ENCODE results near the gene CYP2A6. TPM values are rescaled to one million over a fixed set of nuclear protein-coding genes. Genes with fewer than 3 reads are reported as not detected.

CYP2A6 gene
- total and polyA plus RNA-seq, 2 experiments from 2014 or later = 0.39 TPM; not detected in 1

DNA sequence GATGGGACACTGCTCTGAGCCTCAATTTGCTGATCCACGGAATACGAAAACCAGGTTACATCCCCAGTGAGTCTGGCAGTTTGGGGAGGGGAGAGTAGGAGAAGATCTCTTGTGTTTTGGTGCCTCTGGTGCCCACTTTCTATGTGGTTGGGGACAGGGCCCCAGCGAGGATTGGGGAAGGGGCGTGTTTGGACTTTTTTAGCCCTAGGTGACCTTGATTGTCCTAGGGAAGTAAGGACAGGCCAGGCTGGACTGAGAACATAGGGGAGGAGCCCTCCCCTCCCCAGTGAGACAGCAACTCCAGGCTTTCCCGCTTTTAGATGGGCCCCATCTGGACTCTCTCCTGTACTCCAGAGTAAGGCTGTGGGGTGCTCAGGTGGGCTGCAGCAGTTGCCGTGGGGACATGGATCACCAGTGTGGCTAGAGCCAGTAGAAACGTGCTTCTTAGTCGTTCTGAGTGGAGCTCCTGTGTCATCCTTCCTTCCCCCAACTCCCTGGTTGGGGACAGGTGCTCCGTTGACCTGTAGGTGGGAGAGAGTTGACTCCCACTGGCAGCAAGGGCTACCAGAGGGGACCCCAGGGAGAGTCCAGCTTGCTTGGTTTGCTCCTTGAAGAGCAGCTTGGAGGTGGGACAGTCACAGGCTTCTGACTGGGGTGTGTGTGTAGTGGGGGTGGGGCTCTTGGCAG, 46.9 kb downstream of the CYP2A6 start:
- peaks cover 61% of the 10 kb centered on the region for H3K36me3 Mint-ChIP-seq (ENCODE audit: low read depth)
- peaks cover 63% of the 10 kb centered on the region for H3K4me1 ChIP-seq (ENCODE audit: insufficient read depth)
- peaks cover 8% of the 10 kb centered on the region; the same call in 1 of the 2 replicates for H3K36me3 ChIP-seq (ENCODE audit: insufficient read depth)
- peaks cover 62% of the 10 kb centered on the region for H4K20me1 ChIP-seq (replicated peaks; ENCODE audit: insufficient read depth)
- H3K27me3 ChIP-seq (ENCODE audit: insufficient read depth) = no peaks in the 10 kb centered on the region
- H3K9me3 Mint-ChIP-seq = no peaks in the 10 kb centered on the region
- no peak for DNase-seq (ENCODE audit: low spot score)
- TF ChIP-seq JUNB (IDR thresholded peaks at IDR 0.05; ENCODE audit: unreplicated experiment) (no peak), ZNF114 (CRISPR knock-in tag; IDR thresholded peaks at IDR 0.05) (no peak), NANOG (IDR thresholded peaks at IDR 0.05; ENCODE audit: borderline replicate concordance) (no peak), EZH2phosphoT487 (IDR thresholded peaks at IDR 0.05; ENCODE audit: unreplicated experiment) (no peak), CREB1 (CRISPR knock-in tag; IDR thresholded peaks at IDR 0.05; ENCODE audit: low read depth) (no peak), POLR2AphosphoS5 (IDR thresholded peaks at IDR 0.05; ENCODE audit: low read depth) (no peak), EZH2 (IDR thresholded peaks at IDR 0.05; ENCODE audit: low read depth, unreplicated experiment) (no peak)
- TF ChIP-seq, protein P1, sequence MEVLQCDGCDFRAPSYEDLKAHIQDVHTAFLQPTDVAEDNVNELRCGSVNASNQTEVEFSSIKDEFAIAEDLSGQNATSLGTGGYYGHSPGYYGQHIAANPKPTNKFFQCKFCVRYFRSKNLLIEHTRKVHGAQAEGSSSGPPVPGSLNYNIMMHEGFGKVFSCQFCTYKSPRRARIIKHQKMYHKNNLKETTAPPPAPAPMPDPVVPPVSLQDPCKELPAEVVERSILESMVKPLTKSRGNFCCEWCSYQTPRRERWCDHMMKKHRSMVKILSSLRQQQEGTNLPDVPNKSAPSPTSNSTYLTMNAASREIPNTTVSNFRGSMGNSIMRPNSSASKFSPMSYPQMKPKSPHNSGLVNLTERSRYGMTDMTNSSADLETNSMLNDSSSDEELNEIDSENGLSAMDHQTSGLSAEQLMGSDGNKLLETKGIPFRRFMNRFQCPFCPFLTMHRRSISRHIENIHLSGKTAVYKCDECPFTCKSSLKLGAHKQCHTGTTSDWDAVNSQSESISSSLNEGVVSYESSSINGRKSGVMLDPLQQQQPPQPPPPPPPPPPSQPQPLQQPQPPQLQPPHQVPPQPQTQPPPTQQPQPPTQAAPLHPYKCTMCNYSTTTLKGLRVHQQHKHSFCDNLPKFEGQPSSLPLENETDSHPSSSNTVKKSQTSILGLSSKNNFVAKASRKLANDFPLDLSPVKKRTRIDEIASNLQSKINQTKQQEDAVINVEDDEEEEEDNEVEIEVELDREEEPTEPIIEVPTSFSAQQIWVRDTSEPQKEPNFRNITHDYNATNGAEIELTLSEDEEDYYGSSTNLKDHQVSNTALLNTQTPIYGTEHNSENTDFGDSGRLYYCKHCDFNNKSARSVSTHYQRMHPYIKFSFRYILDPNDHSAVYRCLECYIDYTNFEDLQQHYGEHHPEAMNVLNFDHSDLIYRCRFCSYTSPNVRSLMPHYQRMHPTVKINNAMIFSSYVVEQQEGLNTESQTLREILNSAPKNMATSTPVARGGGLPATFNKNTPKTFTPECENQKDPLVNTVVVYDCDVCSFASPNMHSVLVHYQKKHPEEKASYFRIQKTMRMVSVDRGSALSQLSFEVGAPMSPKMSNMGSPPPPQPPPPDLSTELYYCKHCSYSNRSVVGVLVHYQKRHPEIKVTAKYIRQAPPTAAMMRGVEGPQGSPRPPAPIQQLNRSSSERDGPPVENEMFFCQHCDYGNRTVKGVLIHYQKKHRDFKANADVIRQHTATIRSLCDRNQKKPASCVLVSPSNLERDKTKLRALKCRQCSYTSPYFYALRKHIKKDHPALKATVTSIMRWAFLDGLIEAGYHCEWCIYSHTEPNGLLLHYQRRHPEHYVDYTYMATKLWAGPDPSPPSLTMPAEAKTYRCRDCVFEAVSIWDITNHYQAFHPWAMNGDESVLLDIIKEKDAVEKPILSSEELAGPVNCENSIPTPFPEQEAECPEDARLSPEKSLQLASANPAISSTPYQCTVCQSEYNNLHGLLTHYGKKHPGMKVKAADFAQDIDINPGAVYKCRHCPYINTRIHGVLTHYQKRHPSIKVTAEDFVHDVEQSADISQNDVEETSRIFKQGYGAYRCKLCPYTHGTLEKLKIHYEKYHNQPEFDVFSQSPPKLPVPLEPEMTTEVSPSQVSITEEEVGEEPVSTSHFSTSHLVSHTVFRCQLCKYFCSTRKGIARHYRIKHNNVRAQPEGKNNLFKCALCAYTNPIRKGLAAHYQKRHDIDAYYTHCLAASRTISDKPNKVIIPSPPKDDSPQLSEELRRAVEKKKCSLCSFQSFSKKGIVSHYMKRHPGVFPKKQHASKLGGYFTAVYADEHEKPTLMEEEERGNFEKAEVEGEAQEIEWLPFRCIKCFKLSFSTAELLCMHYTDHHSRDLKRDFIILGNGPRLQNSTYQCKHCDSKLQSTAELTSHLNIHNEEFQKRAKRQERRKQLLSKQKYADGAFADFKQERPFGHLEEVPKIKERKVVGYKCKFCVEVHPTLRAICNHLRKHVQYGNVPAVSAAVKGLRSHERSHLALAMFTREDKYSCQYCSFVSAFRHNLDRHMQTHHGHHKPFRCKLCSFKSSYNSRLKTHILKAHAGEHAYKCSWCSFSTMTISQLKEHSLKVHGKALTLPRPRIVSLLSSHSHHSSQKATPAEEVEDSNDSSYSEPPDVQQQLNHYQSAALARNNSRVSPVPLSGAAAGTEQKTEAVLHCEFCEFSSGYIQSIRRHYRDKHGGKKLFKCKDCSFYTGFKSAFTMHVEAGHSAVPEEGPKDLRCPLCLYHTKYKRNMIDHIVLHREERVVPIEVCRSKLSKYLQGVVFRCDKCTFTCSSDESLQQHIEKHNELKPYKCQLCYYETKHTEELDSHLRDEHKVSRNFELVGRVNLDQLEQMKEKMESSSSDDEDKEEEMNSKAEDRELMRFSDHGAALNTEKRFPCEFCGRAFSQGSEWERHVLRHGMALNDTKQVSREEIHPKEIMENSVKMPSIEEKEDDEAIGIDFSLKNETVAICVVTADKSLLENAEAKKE (CRISPR knock-in tag; IDR thresholded peaks at IDR 0.05) = no peak
- TF ChIP-seq, protein P2, sequence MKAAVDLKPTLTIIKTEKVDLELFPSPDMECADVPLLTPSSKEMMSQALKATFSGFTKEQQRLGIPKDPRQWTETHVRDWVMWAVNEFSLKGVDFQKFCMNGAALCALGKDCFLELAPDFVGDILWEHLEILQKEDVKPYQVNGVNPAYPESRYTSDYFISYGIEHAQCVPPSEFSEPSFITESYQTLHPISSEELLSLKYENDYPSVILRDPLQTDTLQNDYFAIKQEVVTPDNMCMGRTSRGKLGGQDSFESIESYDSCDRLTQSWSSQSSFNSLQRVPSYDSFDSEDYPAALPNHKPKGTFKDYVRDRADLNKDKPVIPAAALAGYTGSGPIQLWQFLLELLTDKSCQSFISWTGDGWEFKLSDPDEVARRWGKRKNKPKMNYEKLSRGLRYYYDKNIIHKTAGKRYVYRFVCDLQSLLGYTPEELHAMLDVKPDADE (IDR thresholded peaks at IDR 0.05) = no peak
- TF ChIP-seq, protein P3, sequence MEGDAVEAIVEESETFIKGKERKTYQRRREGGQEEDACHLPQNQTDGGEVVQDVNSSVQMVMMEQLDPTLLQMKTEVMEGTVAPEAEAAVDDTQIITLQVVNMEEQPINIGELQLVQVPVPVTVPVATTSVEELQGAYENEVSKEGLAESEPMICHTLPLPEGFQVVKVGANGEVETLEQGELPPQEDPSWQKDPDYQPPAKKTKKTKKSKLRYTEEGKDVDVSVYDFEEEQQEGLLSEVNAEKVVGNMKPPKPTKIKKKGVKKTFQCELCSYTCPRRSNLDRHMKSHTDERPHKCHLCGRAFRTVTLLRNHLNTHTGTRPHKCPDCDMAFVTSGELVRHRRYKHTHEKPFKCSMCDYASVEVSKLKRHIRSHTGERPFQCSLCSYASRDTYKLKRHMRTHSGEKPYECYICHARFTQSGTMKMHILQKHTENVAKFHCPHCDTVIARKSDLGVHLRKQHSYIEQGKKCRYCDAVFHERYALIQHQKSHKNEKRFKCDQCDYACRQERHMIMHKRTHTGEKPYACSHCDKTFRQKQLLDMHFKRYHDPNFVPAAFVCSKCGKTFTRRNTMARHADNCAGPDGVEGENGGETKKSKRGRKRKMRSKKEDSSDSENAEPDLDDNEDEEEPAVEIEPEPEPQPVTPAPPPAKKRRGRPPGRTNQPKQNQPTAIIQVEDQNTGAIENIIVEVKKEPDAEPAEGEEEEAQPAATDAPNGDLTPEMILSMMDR (conservative IDR thresholded peaks at IDR 0.05; ENCODE audit: low read depth in 2 of 2) = no peak
- TF ChIP-seq, protein P4, sequence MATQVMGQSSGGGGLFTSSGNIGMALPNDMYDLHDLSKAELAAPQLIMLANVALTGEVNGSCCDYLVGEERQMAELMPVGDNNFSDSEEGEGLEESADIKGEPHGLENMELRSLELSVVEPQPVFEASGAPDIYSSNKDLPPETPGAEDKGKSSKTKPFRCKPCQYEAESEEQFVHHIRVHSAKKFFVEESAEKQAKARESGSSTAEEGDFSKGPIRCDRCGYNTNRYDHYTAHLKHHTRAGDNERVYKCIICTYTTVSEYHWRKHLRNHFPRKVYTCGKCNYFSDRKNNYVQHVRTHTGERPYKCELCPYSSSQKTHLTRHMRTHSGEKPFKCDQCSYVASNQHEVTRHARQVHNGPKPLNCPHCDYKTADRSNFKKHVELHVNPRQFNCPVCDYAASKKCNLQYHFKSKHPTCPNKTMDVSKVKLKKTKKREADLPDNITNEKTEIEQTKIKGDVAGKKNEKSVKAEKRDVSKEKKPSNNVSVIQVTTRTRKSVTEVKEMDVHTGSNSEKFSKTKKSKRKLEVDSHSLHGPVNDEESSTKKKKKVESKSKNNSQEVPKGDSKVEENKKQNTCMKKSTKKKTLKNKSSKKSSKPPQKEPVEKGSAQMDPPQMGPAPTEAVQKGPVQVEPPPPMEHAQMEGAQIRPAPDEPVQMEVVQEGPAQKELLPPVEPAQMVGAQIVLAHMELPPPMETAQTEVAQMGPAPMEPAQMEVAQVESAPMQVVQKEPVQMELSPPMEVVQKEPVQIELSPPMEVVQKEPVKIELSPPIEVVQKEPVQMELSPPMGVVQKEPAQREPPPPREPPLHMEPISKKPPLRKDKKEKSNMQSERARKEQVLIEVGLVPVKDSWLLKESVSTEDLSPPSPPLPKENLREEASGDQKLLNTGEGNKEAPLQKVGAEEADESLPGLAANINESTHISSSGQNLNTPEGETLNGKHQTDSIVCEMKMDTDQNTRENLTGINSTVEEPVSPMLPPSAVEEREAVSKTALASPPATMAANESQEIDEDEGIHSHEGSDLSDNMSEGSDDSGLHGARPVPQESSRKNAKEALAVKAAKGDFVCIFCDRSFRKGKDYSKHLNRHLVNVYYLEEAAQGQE (IDR thresholded peaks at IDR 0.05; ENCODE audit: unreplicated experiment) = no peak
- no peak overlapping the region for H2AFZ ChIP-seq
- H3K79me2 ChIP-seq (replicated peaks; ENCODE audit: insufficient read depth) = peaks cover 80% of the 10 kb centered on the region
- H3K27ac ChIP-seq (ENCODE audit: low read depth) = peak overlapping the region; percentile 64; the same call in 1 of the 2 replicates
- H3K27me3 Mint-ChIP-seq (ENCODE audit: insufficient read depth, low read depth, poor library complexity) = peaks cover 52% of the 10 kb centered on the region
- peak overlapping the region; percentile 88; the same call in 1 of the 2 replicates for H3K27ac Mint-ChIP-seq
- peak overlapping the region; percentile 35 for H3K4me3 ChIP-seq
- peaks cover 69% of the 10 kb centered on the region for H3K4me1 Mint-ChIP-seq
- ATAC-seq = no peak
- peaks cover 36% of the 10 kb centered on the region for H3F3A ChIP-seq (replicated peaks; ENCODE audit: low read depth)
- peak overlapping the region; percentile 71 for H3K4me2 ChIP-seq
- peak overlapping the region; percentile 56 for H3K4me3 Mint-ChIP-seq
- no peaks in the 10 kb centered on the region for H3K9me2 ChIP-seq (ENCODE audit: insufficient read depth)

Data from GM23338 (cell line).